Neural cell (in vitro differentiated cells): ENCODE results near the gene C10orf90. TPM values are rescaled to one million over a fixed set of nuclear protein-coding genes. Genes with fewer than 3 reads are reported as not detected.

Source experiments
- H2AFZ ChIP-seq: fragments of 200-600, 300-800 bp; sonication (generic), shearing (Covaris generic); 2 replicates; pipeline ENCODE4 v1.6.0; 2014; ENCODE audit warnings: low read depth, mild to moderate bottlenecking, antibody characterized with exemption, low read length, moderate library complexity
- H3F3A ChIP-seq: fragments of 200-600 bp; shearing (Covaris generic); 2 replicates; pipeline ENCODE4 v1.6.1; 2016; ENCODE audit warnings: mild to moderate bottlenecking, moderate library complexity, mixed read lengths, antibody characterized with exemption, low read length; ENCODE audit not compliant: insufficient read depth, poor library complexity, severe bottlenecking
- H3K27ac ChIP-seq: fragments of 200-600, 300-800 bp; sonication (generic), shearing (Covaris generic); 2 replicates; pipeline ENCODE4 v1.5.1; 2014; ENCODE audit warnings: mild to moderate bottlenecking, low read length, moderate library complexity
- H3K27me3 ChIP-seq: fragments of 300-800, 200-600 bp; sonication (generic), shearing (Covaris generic); 2 replicates; pipeline ENCODE4 v1.6.0; 2014; ENCODE audit warnings: mild to moderate bottlenecking, low read depth, low read length, moderate library complexity; ENCODE audit not compliant: insufficient read depth
- H3K36me3 ChIP-seq: fragments of 300-800, 200-600 bp; sonication (generic), shearing (Covaris generic); 2 replicates; pipeline ENCODE4 v1.5.1; 2014; ENCODE audit warnings: mild to moderate bottlenecking, antibody characterized with exemption, low read length, moderate library complexity; ENCODE audit not compliant: insufficient read depth
- H3K4me2 ChIP-seq: fragments of 300-800, 200-600 bp; sonication (generic), shearing (Covaris generic); 2 replicates; pipeline ENCODE4 v1.6.0; 2014; ENCODE audit warnings: mild to moderate bottlenecking, low read length
- H3K4me3 ChIP-seq: fragments of 300-800, 200-600 bp; sonication (generic), shearing (Covaris generic); 2 replicates; pipeline ENCODE4 v1.5.1; 2014; ENCODE audit warnings: mild to moderate bottlenecking, low read length, moderate library complexity
- H3K79me2 ChIP-seq: fragments of 200-600 bp; shearing (Covaris generic); replicated peaks from 2 replicates; pipeline ENCODE4 v1.6.0; 2014; ENCODE audit warnings: mild to moderate bottlenecking, low read length, moderate library complexity; ENCODE audit not compliant: insufficient read depth
- H3K9ac ChIP-seq: fragments of 300-800, 200-600 bp; sonication (generic), shearing (Covaris generic); 2 replicates; pipeline ENCODE4 v1.6.1; 2016; ENCODE audit warnings: mild to moderate bottlenecking, low read length, mixed read lengths
- H3K9me2 ChIP-seq: fragments of 200-600 bp; shearing (Covaris generic); 2 replicates; pipeline ENCODE4 v1.6.1; 2016; ENCODE audit warnings: mild to moderate bottlenecking, low read length, mixed read lengths; ENCODE audit not compliant: insufficient read depth
- H3K9me3 ChIP-seq: fragments of 200-600, 300-800 bp; sonication (generic), shearing (Covaris generic); 2 replicates; pipeline ENCODE4 v1.6.1; 2016; ENCODE audit warnings: mild to moderate bottlenecking, mixed run types, low read length, moderate library complexity, mixed read lengths
- H4K20me1 ChIP-seq: fragments of 200-600 bp; shearing (Covaris generic); 2 replicates; pipeline ENCODE4 v1.6.1; 2016; ENCODE audit warnings: mild to moderate bottlenecking, mixed run types; ENCODE audit not compliant: insufficient read depth
- CTCF ChIP-seq: fragments of 450-650 bp; IDR thresholded peaks from 2 replicates; pipeline ENCODE4 v1.5.1; 2014; ENCODE audit warnings: antibody characterized with exemption, mild to moderate bottlenecking, moderate library complexity; ENCODE audit not compliant: poor library complexity, severe bottlenecking
- EP300 ChIP-seq: fragments of 450-650 bp; conservative IDR thresholded peaks from 2 replicates; pipeline ENCODE4 v1.6.1; 2014; ENCODE audit warnings: antibody characterized with exemption, mild to moderate bottlenecking, moderate library complexity; ENCODE audit not compliant: poor library complexity, severe bottlenecking
- EZH2 ChIP-seq: fragments of 200-600, 300-800 bp; shearing (Covaris generic), sonication (generic); IDR thresholded peaks from 2 replicates; pipeline ENCODE4 v1.6.1; 2014; ENCODE audit warnings: antibody characterized with exemption, low read length, borderline replicate concordance, mild to moderate bottlenecking; ENCODE audit not compliant: insufficient read depth, poor library complexity, severe bottlenecking
- MXI1 ChIP-seq: fragments of 450-650 bp; conservative IDR thresholded peaks from 2 replicates; pipeline ENCODE4 v1.6.1; 2014; ENCODE audit warnings: antibody characterized with exemption, mild to moderate bottlenecking; ENCODE audit not compliant: poor library complexity, severe bottlenecking
- POLR2AphosphoS5 ChIP-seq: IDR thresholded peaks from 2 replicates; pipeline ENCODE4 v1.6.1; 2012
- RAD21 ChIP-seq: fragments of 450-650 bp; conservative IDR thresholded peaks from 2 replicates; pipeline ENCODE4 v1.6.1; 2014; ENCODE audit warnings: antibody characterized with exemption, mild to moderate bottlenecking, moderate library complexity
- REST ChIP-seq: IDR thresholded peaks from 2 replicates; pipeline ENCODE4 v1.6.1; 2012; ENCODE audit warnings: borderline replicate concordance
- SMC3 ChIP-seq: fragments of 450-650 bp; conservative IDR thresholded peaks from 2 replicates; pipeline ENCODE4 v1.6.1; 2014; ENCODE audit warnings: antibody characterized with exemption, mild to moderate bottlenecking, moderate library complexity; ENCODE audit not compliant: poor library complexity
- TAF1 ChIP-seq: IDR thresholded peaks from 2 replicates; pipeline ENCODE4 v1.6.1; 2012; ENCODE audit warnings: low read depth
- polyA plus RNA-seq: library from polyadenylated mRNA; depleted of rRNA; stranded (reverse); fragments of >200 nt; gene quantifications from 2 replicates; pipeline ENCODE4 v1.2.3, GENCODE V29; 2014

Gene C10orf90
- polyA plus RNA-seq, 1 donor from 2014 or later: not detected

- TF ChIP-seq POLR2AphosphoS5 (no peak), SMC3 (no peak), TAF1 (no peak)
Measured at GRCh38 chr10:126647116-126647515, 23.4 kb downstream of the C10orf90 start (continued).

- TF ChIP-seq SMC3 (no peak), POLR2AphosphoS5 (no peak), REST (no peak), RAD21 (no peak)
- Histone ChIP-seq H3K9ac (no peak overlapping the region), H3K4me2 (no peak overlapping the region), H4K20me1 (no peaks in the 10 kb centered on the region), H3K79me2 (no peaks in the 10 kb centered on the region), H3K27ac (no peak overlapping the region), H3K36me3 (no peaks in the 10 kb centered on the region), H2AFZ (no peak overlapping the region), H3K27me3 (no peaks in the 10 kb centered on the region), H3K9me2 (no peaks in the 10 kb centered on the region), H3K9me3 (no peaks in the 10 kb centered on the region), H3K4me3 (no peak overlapping the region), H3F3A (no peaks in the 10 kb centered on the region)
Measured at GRCh38 chr10:126646110-126646509, 24.4 kb downstream of the C10orf90 start.

GRCh38 chr10:126640401-126640800 lies 30.1 kb downstream of the C10orf90 start:
- H3F3A ChIP-seq: no peaks in the 10 kb centered on the region
- no peak for TF ChIP-seq RAD21
- TF ChIP-seq REST: no peak
- no peak for TF ChIP-seq CTCF
- no peak for TF ChIP-seq MXI1
- TF ChIP-seq EP300: no peak
- TF ChIP-seq POLR2AphosphoS5: no peak
- TF ChIP-seq TAF1: no peak
- no peak for TF ChIP-seq EZH2
- TF ChIP-seq SMC3: no peak
- H3K9me2 ChIP-seq: no peaks in the 10 kb centered on the region
- no peak overlapping the region for H2AFZ ChIP-seq
- no peak overlapping the region for H3K27ac ChIP-seq
- H3K27me3 ChIP-seq: no peaks in the 10 kb centered on the region
- no peak overlapping the region for H3K9ac ChIP-seq
- no peaks in the 10 kb centered on the region for H4K20me1 ChIP-seq
- no peaks in the 10 kb centered on the region for H3K36me3 ChIP-seq
- no peaks in the 10 kb centered on the region for H3K9me3 ChIP-seq
- H3K4me2 ChIP-seq: no peak overlapping the region
- no peak overlapping the region for H3K4me3 ChIP-seq
- H3K79me2 ChIP-seq: no peaks in the 10 kb centered on the region
